Suprapubic skin (tissue), 4 donors: ENCODE results near the gene CRIP2.

Experiments used
- CTCF ChIP-seq, 2 donors: fragments of 200-600 bp in 1 of 2; fragments of 450-650 bp in 1 of 2; sonication (generic) in 1 of 2; IDR thresholded peaks; one replicate each; pipeline ENCODE4 v1.5.1; 2016 to 2019; ENCODE audit warnings: antibody characterized with exemption in 2 of 2, mild to moderate bottlenecking in 1 of 2, moderate library complexity in 1 of 2
- POLR2A ChIP-seq, 2 donors: fragments of 450-650 bp; IDR thresholded peaks; one replicate each; pipeline ENCODE4 v1.6.1; 2017; ENCODE audit warnings: antibody characterized with exemption in 2 of 2, mild to moderate bottlenecking in 2 of 2, moderate library complexity in 2 of 2
- POLR2AphosphoS5 ChIP-seq, 3 donors: sonication (generic); formaldehyde crosslinking; IDR thresholded peaks; one replicate each; pipeline ENCODE4 v1.6.1; 2017; ENCODE audit warnings: antibody characterized with exemption in 3 of 3

GRCh38 chr14:105499256-105500035, 24.8 kb downstream of the CRIP2 start:
- TF ChIP-seq CTCF (IDR thresholded peaks at IDR 0.05) (no peak), POLR2A (IDR thresholded peaks at IDR 0.05) (no peak), POLR2AphosphoS5 (IDR thresholded peaks at IDR 0.05) (no peak)
